DND-41 (cell line): Measurements from ENCODE around the gene ARSG.
A peak's percentile ranks its signal among the peaks of the same experiment; 100 is the strongest.

Experiments used
- ATAC-seq: fragments of 200-7000 bp; cut with Tn5 transposase; 3 replicates; pipeline ENCODE4 v1.9.1; 2021; ENCODE audit warnings: low read depth; ENCODE audit not compliant: insufficient read depth
- DNase-seq: peaks from one replicate; pipeline ENCODE4 v3.0.0-alpha.2; 2020
- H2AFZ ChIP-seq: 2 replicates; pipeline ENCODE4 v1.6.0; 2012; ENCODE audit warnings: low read depth, low read length
- H3K27ac ChIP-seq: 2 replicates; pipeline ENCODE4 v1.5.1; 2012; ENCODE audit warnings: low read length, inconsistent platforms
- H3K27me3 ChIP-seq: fragments of 200-600 bp; sonication (generic); 2 replicates; pipeline ENCODE4 v1.6.0; 2012; ENCODE audit warnings: low read length, mild to moderate bottlenecking, inconsistent platforms; ENCODE audit not compliant: insufficient read depth, poor library complexity
- H3K36me3 ChIP-seq: 2 replicates; pipeline ENCODE4 v1.5.1; 2012; ENCODE audit warnings: low read length, inconsistent platforms; ENCODE audit not compliant: insufficient read depth
- H3K4me1 ChIP-seq: 2 replicates; pipeline ENCODE4 v1.5.1; 2012; ENCODE audit warnings: mild to moderate bottlenecking, low read length; ENCODE audit not compliant: insufficient read depth
- H3K4me2 ChIP-seq: 2 replicates; pipeline ENCODE4 v1.6.0; 2012; ENCODE audit warnings: mild to moderate bottlenecking, moderate library complexity, low read length, inconsistent platforms; ENCODE audit not compliant: insufficient read depth
- H3K4me3 ChIP-seq, 2 experiments: fragments of 200-600 bp in 1 of 2; shearing (Covaris generic) in 1 of 2; 2 replicates each; pipeline ENCODE4 v1.5.1; 2012 to 2016; ENCODE audit warnings: inconsistent platforms in 2 of 2, low read length in 2 of 2, mild to moderate bottlenecking in 2 of 2, low read depth in 1 of 2, moderate library complexity in 1 of 2
- H3K79me2 ChIP-seq: 2 replicates; pipeline ENCODE4 v1.6.0; 2012; ENCODE audit warnings: low read length, inconsistent platforms; ENCODE audit not compliant: insufficient read depth
- H3K9ac ChIP-seq: 2 replicates; pipeline ENCODE4 v1.6.0; 2012; ENCODE audit warnings: low read depth, mild to moderate bottlenecking, inconsistent platforms, low read length, moderate library complexity
- H3K9me3 ChIP-seq: 2 replicates; pipeline ENCODE4 v1.5.1; 2012; ENCODE audit warnings: low read length, moderate library complexity, mild to moderate bottlenecking, inconsistent platforms; ENCODE audit not compliant: insufficient read depth, severe bottlenecking
- H4K20me1 ChIP-seq: 2 replicates; pipeline ENCODE4 v1.6.0; 2012; ENCODE audit warnings: low read length; ENCODE audit not compliant: insufficient read depth
- CTCF ChIP-seq: IDR thresholded peaks from 2 replicates; pipeline ENCODE4 v1.5.1; 2012; ENCODE audit warnings: borderline replicate concordance, low read length, moderate library complexity, mild to moderate bottlenecking; ENCODE audit not compliant: poor library complexity, severe bottlenecking; ENCODE audit errors: extremely low read depth
- EZH2 ChIP-seq: IDR thresholded peaks from 3 replicates; pipeline ENCODE4 v1.6.1; 2012; ENCODE audit warnings: borderline replicate concordance, low read depth, mild to moderate bottlenecking, moderate library complexity, low read length, inconsistent platforms; ENCODE audit not compliant: severe bottlenecking

Gene ARSG

GRCh38 chr17:68356949-68357455 lies 65.7 kb downstream of the ARSG start:
- Histone ChIP-seq H3K4me3 (peak overlapping the region in 1 of 2 experiments; percentile 45; a peak in 2 of 4 replicates), H4K20me1 (no peaks in the 10 kb centered on the region), H3K9ac (peak overlapping the region; percentile 44), H3K36me3 (peaks cover 8% of the 10 kb centered on the region), H3K27ac (peak overlapping the region; percentile 81), H3K9me3 (no peaks in the 10 kb centered on the region), H3K27me3 (no peaks in the 10 kb centered on the region), H3K4me2 (peak overlapping the region; percentile 61), H3K4me1 (peaks cover 56% of the 10 kb centered on the region), H3K79me2 (peaks cover 6% of the 10 kb centered on the region), H2AFZ (no peak overlapping the region)
- DNase-seq (no peak), ATAC-seq (peak; percentile 42)
- TF ChIP-seq CTCF (no peak), EZH2 (no peak)

- Histone ChIP-seq H3K36me3 (peaks cover 8% of the 10 kb centered on the region), H4K20me1 (no peaks in the 10 kb centered on the region), H3K9ac (peak overlapping the region; percentile 44; the same call in 1 of the 2 replicates), H3K27ac (peak overlapping the region; percentile 81), H3K79me2 (peaks cover 6% of the 10 kb centered on the region), H3K9me3 (no peaks in the 10 kb centered on the region), H3K4me3 (0 out of 4 replicates have a peak overlapping the region, but pooled peaks of 1 of the 2 experiments have one; percentile 45), H2AFZ (no peak overlapping the region), H3K27me3 (no peaks in the 10 kb centered on the region), H3K4me1 (peaks cover 47% of the 10 kb centered on the region), H3K4me2 (no peak overlapping the region)
- DNase-seq (no peak), ATAC-seq (no peak)
- no peak for TF ChIP-seq CTCF
- no peak for TF ChIP-seq EZH2
Measured at GRCh38 chr17:68357886-68358285, 66.6 kb downstream of the ARSG start.

- H3K4me3 ChIP-seq: no peak overlapping the region
- no peak overlapping the region for H3K27ac ChIP-seq
- H3K4me1 ChIP-seq: peaks cover 33% of the 10 kb centered on the region
- peaks cover 8% of the 10 kb centered on the region for H3K36me3 ChIP-seq
- no peaks in the 10 kb centered on the region for H3K9me3 ChIP-seq
- H3K27me3 ChIP-seq: no peaks in the 10 kb centered on the region
- no peak for TF ChIP-seq EZH2
- no peak for TF ChIP-seq CTCF
- H2AFZ ChIP-seq: no peak overlapping the region
- DNase-seq (no peak), ATAC-seq (no peak)
- H3K79me2 ChIP-seq: peaks cover 6% of the 10 kb centered on the region
- no peaks in the 10 kb centered on the region for H4K20me1 ChIP-seq
- H3K9ac ChIP-seq: no peak overlapping the region
- H3K4me2 ChIP-seq: no peak overlapping the region
Measured at GRCh38 chr17:68359791-68360535, 68.7 kb downstream of the ARSG start.
